Measurements from ENCODE around the gene CIAPIN1. TPM values are rescaled to one million over a fixed set of nuclear protein-coding genes. Genes with fewer than 3 reads are reported as not detected.

The CIAPIN1 gene
- total and polyA plus RNA-seq, 2 of the 8 experiments (the other 6 are each of a cell fraction or from before 2014, with no cell fraction given), result 76.8 to 83.6 TPM

DNA sequence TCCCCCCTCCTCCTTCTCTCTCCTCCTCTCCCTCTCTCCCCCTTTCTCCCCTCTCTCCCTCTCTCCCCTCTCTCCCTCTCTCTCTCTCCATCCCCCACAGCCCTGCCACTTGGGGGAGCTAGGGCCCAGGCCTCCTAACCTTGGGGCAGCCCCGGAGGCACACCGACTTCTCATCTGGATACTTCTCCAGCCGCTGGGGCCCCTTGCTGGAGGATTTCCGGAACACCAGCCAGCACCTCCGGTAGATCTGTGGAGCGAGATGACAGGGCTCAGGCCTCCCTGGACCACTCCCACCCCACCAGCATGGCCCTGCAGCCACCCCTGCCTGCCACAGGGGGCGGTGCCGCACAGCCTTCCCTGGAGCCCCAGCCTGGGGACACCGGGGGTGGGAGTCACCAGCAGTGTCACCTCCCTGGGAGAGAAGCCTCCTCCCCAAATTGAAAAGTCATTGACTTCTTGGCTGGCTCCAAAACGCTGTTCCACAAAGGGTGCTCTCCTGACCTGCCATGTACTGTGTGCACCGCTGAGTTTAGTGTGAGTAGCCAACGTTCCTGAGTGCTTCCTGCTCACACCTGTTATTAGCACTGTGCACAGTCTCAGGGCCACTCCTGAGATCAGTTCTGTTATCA lies 28.6 kb upstream of the CIAPIN1 start:
- Histone ChIP-seq H3K18ac (ENCODE audit: extremely low read depth, low read length) (no peak overlapping the region), H3K4me1 (replicated peaks in 1 of 4; ENCODE audit: control insufficient read depth in 3 of 4, insufficient read depth in 4 of 4, low read length in 3 of 4) (peaks cover 10 to 66% (median 51%) of the 10 kb centered on the region in 4 experiments), H3K23ac (ENCODE audit: insufficient read length) (no peak overlapping the region), H3K79me1 (ENCODE audit: low read depth, low read length) (0 out of 2 replicates have a peak, but pooled peaks cover 5% of the 10 kb centered on the region), H3K9me3 (ENCODE audit: insufficient read depth in 2 of 2, low read depth in 1 of 2, low read length in 1 of 2) (no peaks in the 10 kb centered on the region), H2BK12ac (ENCODE audit: low read depth, low read length) (peak overlapping the region; percentile 97; the same call in 1 of the 2 replicates), H3K56ac (replicated peaks; ENCODE audit: insufficient read length, low read depth, low read length) (no peak overlapping the region), H4K8ac (ENCODE audit: extremely low read depth, insufficient read depth, low read length) (no peak overlapping the region), H3K9ac (replicated peaks in 1 of 4; ENCODE audit: extremely low read depth in 1 of 4, low read depth in 3 of 4, low read length in 3 of 4) (no peak overlapping the region), H3K4ac (replicated peaks; ENCODE audit: insufficient read length, low read depth, low read length) (peak overlapping the region; percentile 4), H3K36me3 (ENCODE audit: control insufficient read depth in 2 of 4, insufficient read depth in 4 of 4, low read length in 3 of 4) (peaks cover 4 to 19% (median 8%) of the 10 kb centered on the region in 4 experiments; a peak in 6 of 8 replicates), H4K91ac (replicated peaks; ENCODE audit: insufficient read length, low read length) (no peak overlapping the region), H2BK5ac (ENCODE audit: low read depth, low read length) (peak overlapping the region; percentile 87), H4K20me1 (replicated peaks in 1 of 2; ENCODE audit: control insufficient read depth in 1 of 2, insufficient read depth in 2 of 2, low read length in 2 of 2) (peaks cover 3% of the 10 kb centered on the region in 2 experiments), H2AK5ac (ENCODE audit: low read depth, low read length) (no peak overlapping the region; the same call in 1 of the 2 replicates), H2BK15ac (ENCODE audit: low read length) (peak overlapping the region; percentile 97), H3K27ac (ENCODE audit: low read depth, low read length) (no peak overlapping the region), H3K27me3 (replicated peaks in 1 of 4; ENCODE audit: control insufficient read depth in 3 of 4, extremely low read depth in 1 of 4, insufficient read depth in 3 of 4, low read length in 3 of 4) (no peaks in the 10 kb centered on the region; a peak in 1 of 7 replicates), H3K79me2 (ENCODE audit: control insufficient read depth in 1 of 2, insufficient read depth in 2 of 2, low read length in 2 of 2) (no peaks in the 10 kb centered on the region), H2BK20ac (ENCODE audit: low read length) (no peak overlapping the region), H3K4me2 (ENCODE audit: insufficient read depth in 1 of 2, low read depth in 2 of 2, low read length in 2 of 2) (peak overlapping the region; percentile 15 to 32), H3K14ac (ENCODE audit: insufficient read length) (no peak overlapping the region), H3K23me2 (ENCODE audit: low read depth, low read length) (peaks cover 8% of the 10 kb centered on the region; the same call in 1 of the 2 replicates), H2AFZ (ENCODE audit: low read length) (no peak overlapping the region), H2BK120ac (replicated peaks; ENCODE audit: low read depth, low read length) (no peak overlapping the region), H3K4me3 (ENCODE audit: extremely low read depth in 1 of 4, insufficient read depth in 2 of 4, low read depth in 3 of 4, low read length in 4 of 4) (peak overlapping the region in 1 of 4 experiments; percentile 42; a peak in 2 of 8 replicates), H4K5ac (ENCODE audit: insufficient read length, low read depth, low read length) (no peak overlapping the region)
- 13% methylated on average over 9 of the region's 12 CpGs; no CpG with 5 or more reads in 1 of the 2 experiments for whole genome bisulfite sequencing, 2 experiments (ENCODE audit: extremely low coverage in 1 of 2, insufficient coverage in 1 of 2, insufficient read length in 1 of 2, insufficient replicate concordance in 2 of 2, low coverage in 1 of 2, low lambda C conversion rate in 2 of 2, missing lambda C conversion rate in 1 of 2)
- peak; percentile 77 to 91 for DNase-seq (ENCODE audit: low read depth in 1 of 2, low spot score in 2 of 2)
- peak; percentile 28 for FAIRE-seq
- ChIA-PET POLR2A (ENCODE audit: partially characterized antibody) (interaction anchor here (0.8 to 10.3 kb wide), 7 partner anchors 11 to 65 kb away, joined by 3 to 67 read pairs (median 5); partner anchors contain the start of genes DOK4 and POLR2C), CTCF (ENCODE audit: partially characterized antibody) (interaction anchor here (0.9 to 15.0 kb wide), 10 partner anchors 10 to 47 kb away, joined by 3 to 210 read pairs (median 6); partner anchors contain the start of genes DOK4 and POLR2C)
- TF ChIP-seq CREB1 (IDR thresholded peaks at IDR 0.05) (peak; percentile 33; the same call in 1 of the 2 replicates), TBP (IDR thresholded peaks at IDR 0.05; ENCODE audit: low read depth, low read length) (peak; percentile 59; the same call in 1 of the 2 replicates), RAD21 (IDR thresholded peaks at IDR 0.05 in 1 of 2, conservative IDR thresholded peaks at IDR 0.05 in 1 of 2; ENCODE audit: low read depth in 2 of 2, low read length in 2 of 2) (peak; percentile 65 to 68), SIN3A (conservative IDR thresholded peaks at IDR 0.05 in 1 of 2, IDR thresholded peaks at IDR 0.05 in 1 of 2; ENCODE audit: low read depth in 1 of 2, low read length in 2 of 2) (peak in 1 of 2 experiments; percentile 84; a peak in 2 of 4 replicates), SAP30 (IDR thresholded peaks at IDR 0.05; ENCODE audit: insufficient read depth, insufficient replicate concordance, low read length) (no peak), RXRA (IDR thresholded peaks at IDR 0.05; ENCODE audit: insufficient read depth, low read depth, low read length) (0 out of 2 replicates have a peak, but pooled peaks have one; percentile 3), TAF7 (optimal IDR thresholded peaks at IDR 0.05; ENCODE audit: borderline replicate concordance, low read depth, low read length) (peak; percentile 38)
- TF ChIP-seq, protein P1, sequence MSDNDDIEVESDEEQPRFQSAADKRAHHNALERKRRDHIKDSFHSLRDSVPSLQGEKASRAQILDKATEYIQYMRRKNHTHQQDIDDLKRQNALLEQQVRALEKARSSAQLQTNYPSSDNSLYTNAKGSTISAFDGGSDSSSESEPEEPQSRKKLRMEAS (IDR thresholded peaks at IDR 0.05), result peak; percentile 72
- TF ChIP-seq, protein P2, sequence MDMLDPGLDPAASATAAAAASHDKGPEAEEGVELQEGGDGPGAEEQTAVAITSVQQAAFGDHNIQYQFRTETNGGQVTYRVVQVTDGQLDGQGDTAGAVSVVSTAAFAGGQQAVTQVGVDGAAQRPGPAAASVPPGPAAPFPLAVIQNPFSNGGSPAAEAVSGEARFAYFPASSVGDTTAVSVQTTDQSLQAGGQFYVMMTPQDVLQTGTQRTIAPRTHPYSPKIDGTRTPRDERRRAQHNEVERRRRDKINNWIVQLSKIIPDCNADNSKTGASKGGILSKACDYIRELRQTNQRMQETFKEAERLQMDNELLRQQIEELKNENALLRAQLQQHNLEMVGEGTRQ (IDR thresholded peaks at IDR 0.05; ENCODE audit: low read length), result no peak

All from H1 (cell line).